Stimulated activated CD8-positive, alpha-beta memory T cell treated with anti-CD3 and anti-CD28 coated beads, Interleukin-7, amount 100 ng/mL, for 48 hours (primary cell): ENCODE data around the gene HPS4.
"Not testable (repeated sequence)": the region's sequence is repeated elsewhere in the genome, so short reads cannot be mapped to it uniquely, and the experiment has no call there.

Source experiments
- DNase-seq, 2 donors: peaks; one replicate each; pipeline ENCODE4 v3.0.0-alpha.2; 2020; ENCODE audit warnings: low read depth in 1 of 2; ENCODE audit errors: extremely low read depth in 1 of 2

Gene HPS4

DNA sequence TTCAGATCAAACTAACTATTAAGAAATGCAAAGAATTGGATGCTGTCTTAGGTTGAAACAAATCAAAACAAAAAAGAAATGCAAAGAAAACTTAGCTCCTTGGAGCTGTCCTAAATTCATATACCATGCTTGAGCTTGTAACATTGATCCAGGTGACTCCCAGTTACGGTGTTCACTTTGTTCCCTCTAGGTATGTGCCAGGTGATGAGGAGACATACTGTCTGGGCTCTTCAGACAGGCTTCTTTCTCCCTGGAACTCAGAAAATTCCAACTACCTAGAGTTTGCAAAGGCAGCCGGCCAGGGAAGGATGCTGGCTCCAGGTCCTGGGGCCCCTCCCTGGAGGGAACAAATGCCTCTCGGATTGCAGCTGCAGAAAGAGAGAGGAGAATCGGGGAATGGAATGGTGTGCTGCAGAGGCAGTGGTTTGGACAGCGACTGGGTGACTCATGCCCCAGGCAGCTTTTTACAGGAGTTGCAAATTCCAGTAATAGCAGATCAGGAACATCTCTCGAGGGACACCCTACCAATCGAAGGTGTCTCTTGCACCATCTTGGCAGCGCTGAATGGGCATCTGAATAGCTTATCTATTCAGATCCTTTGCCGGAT lies 66.8 kb downstream of the HPS4 start:
- no peak for DNase-seq

DNA sequence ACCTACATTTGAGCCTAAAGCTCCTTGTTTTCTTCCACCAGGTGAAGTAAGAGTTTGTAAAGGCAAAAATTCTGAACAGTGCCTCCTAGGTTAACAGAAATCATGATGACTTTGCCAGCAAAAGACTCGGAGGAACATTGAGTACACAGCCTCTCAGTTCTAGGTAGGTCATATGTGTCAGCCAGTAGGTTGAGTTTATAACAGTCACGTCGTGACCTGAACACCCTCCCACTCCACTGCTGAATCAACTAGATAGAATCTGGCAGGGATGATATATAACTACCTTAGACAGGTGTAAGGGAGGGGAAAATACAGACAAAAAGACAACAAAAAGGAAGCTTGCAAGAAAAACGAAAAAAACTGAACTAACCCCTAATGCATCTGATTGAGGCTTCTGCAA lies 67.3 kb downstream of the HPS4 start:
- DNase-seq: no peak

DNA sequence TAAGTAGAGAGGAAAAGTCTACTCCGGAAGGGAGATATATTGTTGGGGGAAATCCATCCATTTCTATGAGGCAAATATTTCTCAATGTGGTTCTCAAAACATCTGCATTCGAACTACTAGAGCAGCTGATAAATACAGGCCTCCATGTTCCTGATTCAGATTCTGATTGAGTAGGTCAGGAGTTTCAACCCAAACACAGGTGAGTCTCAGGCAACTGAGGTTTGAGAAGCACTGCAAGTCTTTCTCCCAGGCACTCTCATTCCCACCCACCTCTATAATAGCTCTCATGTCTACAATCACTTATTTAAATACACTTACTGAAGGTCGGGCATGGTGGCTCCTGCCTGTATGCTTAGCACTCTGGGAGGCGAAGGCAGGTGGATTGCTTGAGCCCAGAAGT lies 69.2 kb downstream of the HPS4 start:
- DNase-seq: no peak

DNA sequence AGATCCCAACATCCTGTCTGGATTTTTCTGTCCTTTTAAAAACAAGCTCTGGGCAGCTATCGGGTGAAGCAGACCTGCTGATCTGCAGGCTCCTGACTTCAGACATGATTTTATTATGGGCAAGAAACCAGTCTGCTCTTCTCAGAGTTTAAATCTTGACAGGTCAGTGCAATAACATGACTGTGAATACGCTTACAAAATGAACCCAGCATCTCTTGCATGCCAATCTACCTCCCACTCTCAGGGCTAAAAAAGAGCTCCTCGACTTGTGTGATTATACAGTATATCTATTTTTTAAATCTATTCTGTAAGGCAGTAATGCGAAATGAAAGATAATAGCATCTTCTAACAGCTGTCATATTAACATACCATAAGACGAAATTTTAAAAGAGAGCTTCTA lies 73.2 kb downstream of the HPS4 start:
- no peak for DNase-seq

DNA sequence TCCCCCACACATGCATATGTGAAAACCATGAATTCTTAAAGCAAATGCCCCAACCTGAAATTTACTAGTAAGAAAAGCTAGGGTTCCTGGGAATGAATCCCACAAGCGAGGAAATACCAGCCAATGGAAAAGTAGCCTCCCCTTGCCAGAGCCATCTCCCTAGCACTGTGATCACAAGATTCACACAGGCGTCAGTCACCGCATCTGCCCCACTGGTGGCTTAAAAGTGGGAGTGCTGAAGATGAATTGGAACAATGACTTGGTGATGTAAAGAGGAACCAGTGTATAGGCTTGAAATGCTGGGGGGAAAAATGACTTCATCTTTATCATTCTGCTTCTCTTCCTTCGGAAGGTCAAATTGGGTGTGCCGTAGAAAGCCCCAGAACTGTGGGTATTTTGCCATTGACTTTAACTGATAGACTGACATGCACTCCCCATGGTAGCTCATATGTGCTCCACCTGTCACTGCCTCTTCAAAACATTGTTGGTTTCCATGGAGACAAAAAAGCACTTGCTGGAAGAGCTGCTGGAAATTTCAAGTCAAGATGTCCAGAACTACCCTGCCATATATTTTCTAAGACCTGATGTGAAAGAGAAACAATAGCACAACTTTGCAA lies 73.8 kb downstream of the HPS4 start:
- DNase-seq: no peak

DNA sequence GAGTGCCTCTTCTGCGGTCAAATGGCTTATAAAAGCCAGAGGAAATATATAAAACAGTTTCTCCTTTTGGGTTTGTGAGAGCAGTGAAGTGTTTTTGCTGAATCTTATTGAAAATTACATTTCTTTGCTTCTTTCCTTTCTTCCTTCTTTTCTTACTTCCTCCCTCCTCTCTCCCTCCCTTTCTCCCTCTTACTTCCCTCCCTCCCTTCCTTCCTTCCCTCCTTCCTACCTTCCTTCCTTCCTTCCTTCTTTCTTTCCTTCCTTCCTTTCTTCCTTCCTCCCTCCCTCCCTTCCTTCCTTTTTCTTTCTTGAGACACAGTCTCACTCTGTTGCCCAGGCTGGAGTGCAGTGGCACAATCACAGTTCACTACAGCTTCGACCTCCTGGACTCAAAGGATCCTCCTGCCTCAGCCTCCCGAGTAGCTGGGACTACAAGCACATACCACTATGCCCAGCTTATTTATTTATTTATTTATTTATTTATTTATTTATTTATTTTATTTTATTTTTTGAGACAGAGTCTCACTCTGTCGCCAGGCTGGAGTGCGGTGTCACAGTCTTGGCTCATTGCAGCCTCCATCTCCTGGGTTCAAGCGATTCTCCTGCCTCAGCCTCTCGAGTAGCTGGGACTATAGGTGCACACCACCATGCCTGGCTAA lies 74.9 kb downstream of the HPS4 start:
- DNase-seq: not testable (repeated sequence)

DNA sequence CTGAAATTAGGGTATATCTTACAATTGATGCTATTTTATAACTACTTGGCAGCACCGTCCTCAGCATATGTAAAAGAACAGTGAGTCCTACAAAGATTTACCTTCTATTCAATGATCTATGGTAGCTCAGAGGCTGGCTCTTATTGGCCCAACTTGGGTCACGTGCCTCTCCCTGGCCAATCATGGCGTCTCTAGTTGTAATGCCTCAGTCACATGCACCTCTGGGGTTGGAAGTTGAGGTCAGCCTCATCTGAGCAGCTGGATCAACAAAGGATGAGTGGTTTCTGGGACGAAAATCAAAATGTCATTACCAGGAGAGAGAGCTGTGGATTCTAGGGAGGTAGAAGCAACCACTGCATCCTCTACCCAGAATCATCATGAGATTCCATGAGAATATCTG lies 77.5 kb downstream of the HPS4 start:
- DNase-seq: no peak

DNA sequence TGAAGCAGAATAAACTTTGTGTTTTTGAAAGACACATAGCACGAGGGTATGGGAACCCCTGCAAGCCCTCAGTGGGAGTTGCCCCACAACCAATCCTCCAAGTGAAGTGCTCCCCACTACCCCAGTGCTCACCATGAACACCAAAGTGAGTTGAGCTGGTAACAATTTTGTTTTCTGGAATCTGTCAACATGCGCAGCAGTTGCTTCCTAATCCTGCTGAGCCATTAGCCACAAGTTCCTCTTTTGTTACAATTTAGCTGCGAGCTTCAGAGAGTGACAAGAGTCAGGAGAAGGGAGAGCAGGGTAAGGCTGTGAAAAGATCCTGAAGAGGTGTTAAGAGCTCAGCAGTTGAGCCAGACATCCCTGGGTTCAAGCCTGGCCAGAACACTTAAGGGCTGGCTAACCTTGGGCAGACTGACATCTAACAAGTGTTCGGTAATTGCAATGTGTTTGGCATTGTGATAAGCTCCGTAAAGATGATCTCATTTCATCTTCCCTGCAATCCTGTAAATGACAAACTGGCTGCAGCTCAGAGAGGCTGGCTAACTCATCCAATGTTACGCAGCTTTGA lies 78.6 kb downstream of the HPS4 start:
- DNase-seq: no peak

DNA sequence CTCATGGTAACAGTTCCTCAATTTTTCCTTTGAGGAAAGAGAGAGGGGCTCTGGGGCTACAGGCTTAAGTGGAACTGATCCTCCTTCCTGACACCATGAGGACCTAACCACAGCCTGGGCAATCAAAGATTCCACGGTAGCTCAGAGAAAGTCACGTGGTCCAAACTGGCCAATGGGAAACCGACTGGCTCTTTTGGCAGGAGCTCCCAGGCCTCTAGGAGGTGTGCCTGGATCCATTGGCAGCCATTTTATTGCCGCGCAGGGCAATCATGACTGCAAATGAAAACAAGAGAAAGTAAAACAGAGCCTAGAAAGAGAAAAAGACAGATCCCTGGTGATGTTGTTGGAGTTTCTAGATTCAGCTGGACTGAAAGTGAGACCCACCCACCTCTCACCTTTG lies 81.9 kb downstream of the HPS4 start:
- no peak for DNase-seq
